Bronchial epithelial cell (primary cell): ENCODE measurements around the gene PCSK5. TPM values are rescaled to one million over a fixed set of nuclear protein-coding genes. Genes with fewer than 3 reads are reported as not detected.

Experiments used
- DNase-seq: peaks from one replicate; pipeline ENCODE4 v3.0.0-alpha.2; 2010; ENCODE audit warnings: low read depth
- FAIRE-seq: peaks from 2 replicates; lab custom pipeline; 2011; peaks lifted over from hg19 to GRCh38; lab: Jason Lieb, UNC
- H3K27me3 ChIP-seq: 2 replicates; pipeline ENCODE4 v1.5.1; 2011; ENCODE audit warnings: low read length; ENCODE audit not compliant: control insufficient read depth, insufficient read depth
- H3K36me3 ChIP-seq: 2 replicates; pipeline ENCODE4 v1.5.1; 2011; ENCODE audit warnings: low read length; ENCODE audit not compliant: control insufficient read depth, insufficient read depth
- H3K4me3 ChIP-seq: 2 replicates; pipeline ENCODE4 v1.5.1; 2011; ENCODE audit warnings: mild to moderate bottlenecking, low read depth, low read length, control low read depth
- CTCF ChIP-seq: IDR thresholded peaks from 2 replicates; pipeline ENCODE4 v1.5.1; 2011; ENCODE audit warnings: mild to moderate bottlenecking, moderate library complexity, low read length, control low read depth, inconsistent platforms; ENCODE audit not compliant: insufficient read depth, severe bottlenecking
- total RNA-seq: library from RNA; depleted of rRNA; stranded (reverse); fragments of >200 nt; gene quantifications from 2 replicates; pipeline ENCODE4 v1.2.1, GENCODE V29; 2014

Gene PCSK5
- total RNA-seq, 1 donor from 2014 or later = 4.2 TPM

GRCh38 chr9:76365028-76365427 lies 474.6 kb downstream of the PCSK5 start:
- H3K27me3 ChIP-seq = no peaks in the 10 kb centered on the region
- H3K4me3 ChIP-seq = no peak overlapping the region
- DNase-seq (peak; percentile 88), FAIRE-seq (no peak)
- TF ChIP-seq CTCF = no peak
- no peaks in the 10 kb centered on the region for H3K36me3 ChIP-seq

GRCh38 chr9:76366275-76366674 lies 475.8 kb downstream of the PCSK5 start:
- no peak for FAIRE-seq

GRCh38 chr9:76369583-76369982 lies 479.1 kb downstream of the PCSK5 start:
- Histone ChIP-seq H3K4me3 (no peak overlapping the region), H3K27me3 (no peaks in the 10 kb centered on the region), H3K36me3 (no peaks in the 10 kb centered on the region)
- FAIRE-seq (no peak), DNase-seq (peak; percentile 24)
- TF ChIP-seq CTCF = no peak

More at GRCh38 chr9:76366275-76366674, 475.8 kb downstream of the PCSK5 start:
- DNase-seq = no peak
- H3K27me3 ChIP-seq = no peaks in the 10 kb centered on the region
- H3K36me3 ChIP-seq = no peaks in the 10 kb centered on the region
- no peak for TF ChIP-seq CTCF
- no peak overlapping the region for H3K4me3 ChIP-seq

GRCh38 chr9:76370396-76371023 lies 480.0 kb downstream of the PCSK5 start:
- FAIRE-seq = no peak
- no peaks in the 10 kb centered on the region for H3K27me3 ChIP-seq

GRCh38 chr9:76371901-76372300 lies 481.4 kb downstream of the PCSK5 start:
- DNase-seq = peak; percentile 55

More at GRCh38 chr9:76370396-76371023, 480.0 kb downstream of the PCSK5 start:
- DNase-seq = no peak
- no peak for TF ChIP-seq CTCF
- no peaks in the 10 kb centered on the region for H3K36me3 ChIP-seq
- no peak overlapping the region for H3K4me3 ChIP-seq

More at GRCh38 chr9:76371901-76372300, 481.4 kb downstream of the PCSK5 start:
- H3K36me3 ChIP-seq = no peaks in the 10 kb centered on the region
- H3K27me3 ChIP-seq = no peaks in the 10 kb centered on the region
- H3K4me3 ChIP-seq = no peak overlapping the region
- FAIRE-seq = no peak
- no peak for TF ChIP-seq CTCF
